ENCODE data around the gene FAM120B.
"Not testable (repeated sequence)": the region's sequence is repeated elsewhere in the genome, so short reads cannot be mapped to it uniquely, and the experiment has no call there.

FAM120B gene

DNA sequence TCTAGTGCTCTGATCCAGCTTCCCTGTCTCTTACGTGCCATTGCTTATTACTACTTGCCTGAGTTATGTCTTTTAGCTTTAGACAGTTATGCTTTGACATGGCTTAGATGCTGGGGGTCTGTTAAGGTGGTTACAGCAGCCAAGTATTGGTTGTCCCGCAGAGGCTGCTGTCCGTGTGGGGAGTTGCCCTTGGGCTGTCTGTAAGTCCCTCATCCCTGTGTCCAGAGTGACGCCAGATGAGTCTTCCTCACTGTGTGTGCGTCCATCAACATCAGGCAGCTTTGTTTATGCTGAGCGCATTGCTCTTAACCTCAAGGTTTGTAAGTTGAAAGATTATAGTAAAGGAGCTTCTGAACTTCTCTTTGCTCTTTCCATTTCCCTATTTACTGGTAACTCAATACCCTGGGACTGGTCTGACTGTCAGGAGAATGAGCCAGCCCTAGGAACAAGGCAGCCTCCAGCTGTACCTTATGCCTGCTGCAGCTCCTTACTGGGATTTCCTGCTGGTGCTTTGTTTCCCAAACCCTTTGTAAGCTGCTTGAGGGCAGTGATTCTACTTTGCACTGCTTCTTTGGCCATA lies 7.2 kb downstream of the FAM120B start:
- no peak for FAIRE-seq

DNA sequence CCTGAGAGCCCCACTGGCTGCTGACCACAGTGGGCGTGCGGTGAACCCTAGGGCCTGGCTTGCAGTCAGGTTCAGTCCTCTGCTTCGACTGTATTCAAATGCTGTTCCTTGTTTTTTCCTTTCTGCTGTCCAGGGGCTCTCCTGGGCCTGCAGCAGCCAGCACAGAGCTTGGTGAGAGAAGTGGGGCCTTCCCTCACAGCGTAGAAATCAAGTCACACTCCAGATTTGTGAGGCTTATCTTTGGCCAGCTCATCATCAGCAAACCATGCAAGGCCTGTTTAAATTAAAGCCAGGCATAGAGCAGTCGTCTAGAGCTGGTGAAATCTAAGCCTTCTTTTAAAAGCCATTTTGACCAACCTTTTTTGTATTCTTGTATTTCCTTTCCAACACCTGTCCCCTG lies 8.4 kb downstream of the FAM120B start:
- TF ChIP-seq POLR2A (IDR thresholded peaks at IDR 0.05; ENCODE audit: low read depth, low read length) = no peak
- DNase-seq (ENCODE audit: insufficient read length, low spot score) (no peak), FAIRE-seq (no peak)

More for the DNA sequence above, 7.2 kb downstream of the FAM120B start:
- no peak for DNase-seq (ENCODE audit: insufficient read length, low spot score)
- TF ChIP-seq POLR2A (IDR thresholded peaks at IDR 0.05; ENCODE audit: low read depth, low read length) = no peak

DNA sequence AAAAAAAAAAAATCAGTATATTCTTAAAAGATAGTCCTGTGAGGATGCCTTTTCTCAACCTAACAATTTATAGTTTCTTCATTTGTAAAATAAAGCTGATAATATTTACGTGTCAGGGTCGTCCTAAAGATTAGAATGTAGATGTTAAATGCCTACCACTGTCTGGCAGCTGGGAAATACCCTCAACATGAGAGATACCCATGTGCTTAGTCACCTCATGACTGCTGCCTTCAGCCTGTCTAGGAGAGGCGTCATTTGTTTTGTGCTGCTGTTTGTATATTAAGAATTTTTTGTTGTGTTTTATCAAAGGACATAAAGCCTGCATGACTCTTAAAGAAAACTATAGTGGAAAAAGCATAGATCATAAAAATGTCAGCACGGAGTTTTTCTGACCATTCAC lies 9.5 kb downstream of the FAM120B start:
- no peak for TF ChIP-seq POLR2A (IDR thresholded peaks at IDR 0.05; ENCODE audit: low read depth, low read length)
- FAIRE-seq (no peak), DNase-seq (ENCODE audit: insufficient read length, low spot score) (no peak)

DNA sequence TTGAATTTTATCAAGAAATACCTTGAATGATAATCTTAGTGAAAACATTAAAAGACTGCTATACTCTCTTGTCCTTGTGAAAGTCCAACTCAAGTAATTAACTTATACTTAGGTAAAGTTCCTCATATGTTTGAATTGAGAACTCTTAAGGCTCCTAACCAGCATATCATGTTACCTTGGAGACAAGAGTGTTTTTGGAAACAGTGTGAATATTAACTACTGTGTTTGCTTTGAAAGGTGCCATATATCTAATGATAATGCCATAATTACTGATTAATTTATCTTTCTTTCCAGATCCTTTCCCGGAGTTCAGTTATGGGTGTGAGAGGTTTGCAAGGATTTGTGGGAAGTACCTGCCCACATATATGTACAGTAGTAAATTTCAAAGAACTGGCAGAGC lies 10.5 kb downstream of the FAM120B start:
- DNase-seq (ENCODE audit: insufficient read length, low spot score) (no peak), FAIRE-seq (no peak)
- no peak for TF ChIP-seq POLR2A (IDR thresholded peaks at IDR 0.05; ENCODE audit: low read depth, low read length)

DNA sequence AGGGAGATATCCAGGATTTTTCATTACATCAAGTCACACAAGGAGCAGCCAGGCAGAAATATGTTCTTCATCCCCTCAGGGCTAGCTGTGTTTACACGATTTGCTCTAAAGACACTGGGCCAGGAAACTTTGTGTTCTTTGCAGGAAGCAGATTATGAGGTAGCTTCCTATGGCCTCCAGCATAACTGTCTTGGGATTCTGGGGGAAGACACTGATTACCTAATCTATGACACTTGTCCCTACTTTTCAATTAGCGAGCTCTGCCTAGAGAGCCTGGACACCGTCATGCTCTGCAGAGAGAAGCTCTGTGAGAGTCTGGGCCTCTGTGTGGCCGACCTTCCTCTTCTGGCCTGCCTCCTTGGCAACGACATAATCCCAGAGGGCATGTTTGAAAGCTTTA lies 11.2 kb downstream of the FAM120B start:
- TF ChIP-seq POLR2A (IDR thresholded peaks at IDR 0.05; ENCODE audit: low read depth, low read length) = no peak
- DNase-seq (ENCODE audit: insufficient read length, low spot score) (no peak), FAIRE-seq (no peak)

DNA sequence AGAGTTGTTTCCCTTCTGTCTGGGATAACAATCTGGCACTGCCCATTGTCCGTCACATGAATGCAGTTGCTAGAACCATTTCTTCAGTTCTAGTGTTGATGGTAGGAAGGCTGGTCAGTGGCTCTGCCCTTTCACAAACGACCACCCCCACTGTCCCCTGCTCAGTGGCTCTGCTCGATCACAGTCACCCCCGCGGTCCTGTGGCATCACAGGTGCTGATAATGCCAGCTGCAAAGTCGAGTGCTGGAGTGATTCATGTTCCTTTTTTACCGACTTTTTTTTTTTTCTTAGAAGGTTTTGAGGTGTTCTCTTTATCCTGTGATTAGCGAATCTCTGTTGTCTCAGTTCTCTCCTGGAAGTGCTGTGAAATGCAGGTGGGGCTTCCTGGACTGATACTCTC lies 22.8 kb downstream of the FAM120B start:
- TF ChIP-seq POLR2A (IDR thresholded peaks at IDR 0.05; ENCODE audit: low read depth, low read length) = no peak
- FAIRE-seq = no peak
- no peak for DNase-seq (ENCODE audit: insufficient read length, low spot score)

DNA sequence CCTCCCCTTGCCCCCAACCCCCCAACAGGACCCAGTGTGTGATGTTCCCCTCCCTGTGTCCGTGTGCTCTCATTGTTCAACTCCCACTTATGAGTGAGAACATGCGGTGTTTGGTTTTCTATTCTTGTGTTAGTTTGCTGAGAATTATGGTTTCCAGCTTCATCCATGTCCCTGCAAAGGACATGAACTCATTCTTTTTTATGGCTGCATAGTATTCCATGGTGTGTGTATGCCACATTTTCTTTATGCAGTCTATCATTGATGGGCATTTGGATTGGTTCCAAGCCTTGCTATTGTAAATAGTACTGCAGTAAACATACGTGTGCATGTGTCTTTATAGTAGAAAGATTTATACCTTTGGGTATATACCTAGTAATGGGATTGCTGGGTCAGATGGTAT lies 28.6 kb downstream of the FAM120B start:
- DNase-seq (ENCODE audit: insufficient read length, low spot score); FAIRE-seq: not testable (repeated sequence)

DNA sequence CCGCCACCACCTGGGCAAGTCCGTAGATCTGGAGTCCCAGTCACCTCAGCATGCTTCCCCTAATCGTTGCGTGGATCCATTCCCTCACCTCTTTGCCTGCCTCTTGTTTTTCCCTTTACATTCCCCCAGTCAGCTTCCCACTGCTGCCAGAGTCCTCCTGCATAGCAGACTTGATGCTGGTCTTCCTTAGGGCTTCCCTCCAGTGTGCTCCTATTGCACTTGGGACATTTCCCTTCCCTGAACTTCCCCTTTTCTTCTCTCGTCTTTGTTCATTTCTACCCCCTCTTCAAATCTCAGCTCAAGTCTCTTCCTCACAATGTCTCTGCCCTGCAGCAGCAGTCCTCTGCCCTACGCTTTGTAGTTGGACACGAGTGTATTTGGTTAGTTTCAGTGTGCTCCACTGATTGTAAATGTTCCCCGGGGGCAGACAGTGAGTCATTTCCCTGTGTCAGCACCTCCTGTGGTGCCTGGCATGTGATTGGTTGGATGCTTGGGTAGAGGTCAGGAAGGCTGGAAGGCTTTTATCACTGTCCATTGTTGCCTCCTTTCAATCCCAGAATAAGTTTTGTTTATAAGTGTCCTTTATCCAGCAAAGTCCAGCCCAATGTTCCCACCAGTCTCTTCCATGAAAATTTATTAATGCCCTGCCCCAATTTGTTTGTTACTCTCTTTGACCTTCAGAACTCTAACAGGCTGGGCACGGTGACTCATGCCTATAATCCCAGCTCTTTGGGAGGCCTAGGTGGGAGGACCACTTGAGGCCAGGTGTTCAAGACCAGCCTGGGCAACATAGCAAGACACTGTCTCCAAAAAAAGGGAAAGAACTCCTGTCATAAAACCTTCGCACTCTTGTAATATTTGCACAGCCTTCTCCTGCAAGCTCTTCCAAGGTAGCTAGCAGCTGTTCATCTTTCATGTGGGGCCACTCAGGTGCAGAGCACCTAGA lies 38.3 kb downstream of the FAM120B start:
- DNase-seq (ENCODE audit: insufficient read length, low spot score) (peak; percentile 35), FAIRE-seq (peak; percentile 38)

DNA sequence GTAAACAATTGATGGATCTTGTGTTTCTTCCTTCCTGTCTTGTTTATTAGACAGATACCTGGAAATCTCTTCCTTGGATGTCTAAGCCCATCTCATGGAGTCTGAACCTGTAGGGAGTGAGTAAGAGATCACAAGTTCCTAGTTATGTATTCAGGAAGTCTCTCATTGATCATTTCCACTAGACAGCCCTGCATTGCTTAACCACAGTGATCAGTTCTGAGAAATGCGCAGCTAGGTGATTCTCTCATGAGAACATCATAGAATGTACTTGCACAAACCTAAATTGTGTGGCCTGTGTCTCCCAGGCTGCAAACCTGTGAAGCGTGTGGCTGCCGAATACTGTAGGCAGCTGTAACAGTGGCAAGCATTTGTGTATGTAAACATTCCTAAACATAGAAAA lies 39.1 kb downstream of the FAM120B start:
- TF ChIP-seq POLR2A (IDR thresholded peaks at IDR 0.05; ENCODE audit: low read depth, low read length) = no peak
- no peak for DNase-seq (ENCODE audit: insufficient read length, low spot score)
- no peak for FAIRE-seq

More for the DNA sequence above, 38.3 kb downstream of the FAM120B start:
- TF ChIP-seq POLR2A (IDR thresholded peaks at IDR 0.05; ENCODE audit: low read depth, low read length) = no peak

DNA sequence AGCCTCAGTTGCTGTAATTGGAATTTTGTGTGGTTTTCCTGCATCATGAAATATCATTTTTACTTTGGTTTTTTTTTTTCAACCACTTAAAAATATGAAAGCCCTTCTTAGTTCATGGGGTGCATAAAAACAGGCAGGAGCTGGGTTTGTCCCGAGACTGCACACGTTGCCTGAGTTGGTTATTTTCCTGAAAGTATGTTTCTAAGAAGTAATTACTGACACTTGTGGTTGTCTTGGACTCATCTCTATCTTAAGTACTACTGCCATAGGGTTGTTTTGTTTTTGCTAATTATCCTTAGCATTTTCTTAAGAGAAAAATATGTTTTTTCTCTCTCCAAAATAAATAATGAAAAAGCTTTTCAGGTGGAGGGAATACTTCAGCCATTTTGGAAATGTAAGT lies 40.1 kb downstream of the FAM120B start:
- DNase-seq (ENCODE audit: insufficient read length, low spot score) (no peak), FAIRE-seq (no peak)
- no peak for TF ChIP-seq POLR2A (IDR thresholded peaks at IDR 0.05; ENCODE audit: low read depth, low read length)

DNA sequence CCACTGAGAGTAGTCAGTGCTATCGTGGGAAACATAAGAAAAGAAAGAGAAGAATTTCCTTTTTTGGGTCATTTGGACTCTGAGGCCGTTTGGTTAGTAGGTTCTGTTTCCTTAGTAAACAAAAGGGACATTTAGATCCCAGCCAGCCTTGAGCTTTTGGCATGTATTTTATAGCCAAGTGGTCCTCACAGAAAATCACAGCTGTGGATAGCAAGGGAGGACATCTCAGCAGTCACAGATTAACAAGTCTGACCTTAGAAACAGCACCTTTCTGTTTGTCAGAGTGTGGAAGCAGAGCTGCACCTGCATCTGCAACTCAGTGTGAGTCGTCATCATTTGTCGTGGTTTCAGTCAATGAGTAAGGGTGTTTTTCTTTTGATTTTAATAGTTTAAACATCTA lies 40.5 kb downstream of the FAM120B start:
- FAIRE-seq = no peak
- TF ChIP-seq POLR2A (IDR thresholded peaks at IDR 0.05; ENCODE audit: low read depth, low read length) = no peak
- no peak for DNase-seq (ENCODE audit: insufficient read length, low spot score)

DNA sequence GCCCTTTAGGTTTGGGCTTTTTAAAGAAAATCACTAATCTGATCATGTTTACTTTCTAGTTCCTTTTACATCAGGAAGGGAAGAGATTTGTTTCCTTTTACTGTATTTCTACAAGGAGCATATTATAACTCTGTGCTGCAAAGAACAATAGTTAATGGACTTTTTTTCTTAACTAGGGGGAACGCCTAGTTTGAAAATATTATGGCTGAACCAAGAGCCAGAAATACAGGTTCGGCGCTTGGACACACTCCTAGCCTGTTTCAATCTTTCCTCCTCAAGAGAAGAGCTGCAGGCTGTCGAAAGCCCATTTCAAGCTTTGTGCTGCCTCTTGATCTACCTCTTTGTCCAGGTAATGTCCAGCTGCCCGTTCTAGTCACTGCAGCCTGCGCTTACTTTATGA lies 41.4 kb downstream of the FAM120B start:
- FAIRE-seq (no peak), DNase-seq (ENCODE audit: insufficient read length, low spot score) (no peak)
- TF ChIP-seq POLR2A (IDR thresholded peaks at IDR 0.05; ENCODE audit: low read depth, low read length) = no peak

DNA sequence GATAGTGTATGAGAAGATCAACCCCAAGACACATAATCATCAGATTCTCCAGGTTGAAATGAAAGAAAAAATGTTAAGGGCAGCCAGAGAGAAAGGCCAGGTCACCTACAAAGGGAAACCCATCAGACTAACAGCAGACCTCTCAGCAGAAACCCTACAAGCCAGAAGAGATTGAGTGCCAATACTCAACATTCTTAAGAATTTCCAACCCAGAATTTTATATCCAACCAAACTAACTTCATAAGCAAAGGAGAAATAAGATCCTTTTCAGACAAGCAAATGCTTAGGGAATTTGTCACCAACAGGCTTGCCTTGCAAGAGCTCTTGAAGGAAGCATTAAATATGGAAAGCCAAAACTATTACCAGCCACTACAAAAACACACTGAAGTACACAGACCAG lies 44.9 kb downstream of the FAM120B start:
- not testable (repeated sequence) for FAIRE-seq

DNA sequence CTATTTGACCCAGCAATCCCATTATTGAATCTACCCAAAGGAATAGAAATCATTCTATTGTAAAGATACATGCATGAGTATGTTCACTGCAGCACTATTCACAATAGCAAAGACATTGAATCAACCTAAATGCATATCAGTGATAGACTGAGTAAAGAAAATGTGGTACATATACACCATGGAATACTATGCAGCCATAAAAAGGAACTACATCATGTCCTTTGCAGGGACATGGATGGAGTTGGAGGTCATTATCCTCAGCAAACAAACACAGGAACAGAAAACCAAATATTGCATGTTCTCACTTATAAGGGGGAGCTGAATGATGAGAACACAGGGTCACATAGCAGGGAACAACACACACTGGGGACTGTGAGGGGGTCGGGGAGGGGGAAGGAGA lies 48.6 kb downstream of the FAM120B start:
- not testable (repeated sequence) for DNase-seq (ENCODE audit: insufficient read length, low spot score); FAIRE-seq

More for the DNA sequence above, 44.9 kb downstream of the FAM120B start:
- not testable (repeated sequence) for DNase-seq (ENCODE audit: insufficient read length, low spot score)

DNA sequence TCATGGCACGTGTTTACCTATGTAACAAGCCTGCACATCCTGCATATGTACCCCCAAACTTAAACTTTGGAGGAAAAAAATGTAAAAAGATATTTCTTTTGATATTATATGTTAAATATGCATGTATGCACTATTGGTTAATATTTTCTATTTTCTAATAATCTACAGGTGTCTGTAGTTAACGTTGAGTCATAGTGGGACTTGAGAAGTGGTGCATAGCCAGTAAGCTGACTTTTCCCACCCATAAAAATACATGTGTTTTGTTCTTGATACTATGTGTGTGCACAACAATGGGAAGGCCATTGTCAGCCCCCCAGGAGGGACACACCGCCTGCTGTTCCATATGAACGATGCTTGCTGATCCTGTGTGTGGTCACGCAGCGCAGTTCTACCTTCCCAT lies 49.1 kb downstream of the FAM120B start:
- FAIRE-seq (no peak), DNase-seq (ENCODE audit: insufficient read length, low spot score) (no peak)
- TF ChIP-seq POLR2A (IDR thresholded peaks at IDR 0.05; ENCODE audit: low read depth, low read length) = no peak
